HG02973 (cell line): ENCODE measurements around the gene ZNF584.
A peak's percentile ranks its signal among the peaks of the same experiment; 100 is the strongest.
"Not testable (repeated sequence)": the region's sequence is repeated elsewhere in the genome, so short reads cannot be mapped to it uniquely, and the experiment has no call there.

ENCODE experiments used
- ATAC-seq: cut with Tn5 transposase; IDR thresholded peaks from one replicate; pipeline ENCODE4 v1.9.1; 2021; ENCODE audit warnings: moderate library complexity; ENCODE audit not compliant: unreplicated experiment

ZNF584 gene

GRCh38 chr19:58408152-58409009 lies at the start of gene ZNF584:
ZNF584 (plus strand) TSS chr19:58408649; CDS start chr19:58409148, 499 bp downstream.
- peak; percentile 90 for ATAC-seq

- ATAC-seq, result peak; percentile 18
Observed at GRCh38 chr19:58361900-58362271, 46.6 kb upstream of the ZNF584 start.

- peak; percentile 75 for ATAC-seq
Observed at GRCh38 chr19:58362272-58362994, 46.0 kb upstream of the ZNF584 start, which contains the start of gene ZNF497. ZNF497 (minus strand) TSS chr19:58362751; CDS start chr19:58357635, 5,116 bp downstream.

GRCh38 chr19:58364146-58364545 lies 44.3 kb upstream of the ZNF584 start:
- ATAC-seq, result no peak

GRCh38 chr19:58366585-58367430 lies 41.6 kb upstream of the ZNF584 start:
- ATAC-seq, result no peak

- ATAC-seq, result no peak
Observed at GRCh38 chr19:58367698-58368454, 40.6 kb upstream of the ZNF584 start.

- ATAC-seq, result no peak
Observed at GRCh38 chr19:58368561-58369360, 39.7 kb upstream of the ZNF584 start.

- ATAC-seq, result no peak
Observed at GRCh38 chr19:58372311-58373133, 35.9 kb upstream of the ZNF584 start.

GRCh38 chr19:58374200-58374599 lies 34.2 kb upstream of the ZNF584 start:
- no peak for ATAC-seq

- not testable (repeated sequence) for ATAC-seq
Observed at GRCh38 chr19:58376724-58377123, 31.7 kb upstream of the ZNF584 start.

GRCh38 chr19:58379246-58379645 lies 29.2 kb upstream of the ZNF584 start:
- no peak for ATAC-seq

- no peak for ATAC-seq
Observed at GRCh38 chr19:58380037-58380661, 28.3 kb upstream of the ZNF584 start.

- ATAC-seq, result peak; percentile 67
Observed at GRCh38 chr19:58380662-58381459, 27.6 kb upstream of the ZNF584 start, which contains the start of gene ZNF837. ZNF837 (minus strand) TSS chr19:58381030; CDS start chr19:58369332, 11,698 bp downstream.

GRCh38 chr19:58381460-58382212 lies 26.8 kb upstream of the ZNF584 start:
- ATAC-seq, result no peak

- ATAC-seq, result no peak
Observed at GRCh38 chr19:58382997-58383603, 25.3 kb upstream of the ZNF584 start.

GRCh38 chr19:58385313-58385890 lies 23.0 kb upstream of the ZNF584 start:
- no peak for ATAC-seq
